ENCODE results near the gene FGF10.

FGF10 gene

DNA sequence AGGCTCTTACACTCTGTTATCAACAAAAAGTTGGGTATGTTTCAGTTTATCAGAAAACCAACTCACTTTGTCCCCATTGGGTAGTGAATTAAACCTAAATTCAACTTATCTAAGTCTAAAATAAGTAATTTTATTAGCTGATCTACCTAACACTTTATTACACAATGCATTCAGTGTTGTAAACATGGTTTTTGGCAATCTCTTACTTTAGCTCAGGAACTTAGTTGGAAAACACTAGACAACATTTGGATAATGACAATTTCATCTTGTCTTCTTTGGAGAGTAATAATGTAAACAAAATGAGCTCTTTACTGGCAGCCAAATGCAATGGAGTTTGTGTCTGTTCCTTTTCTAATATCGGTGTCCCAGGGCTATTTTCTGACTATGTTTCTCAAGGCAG lies 33.0 kb downstream of the FGF10 start:
- DNase-seq (ENCODE audit: low read depth): no peak

DNA sequence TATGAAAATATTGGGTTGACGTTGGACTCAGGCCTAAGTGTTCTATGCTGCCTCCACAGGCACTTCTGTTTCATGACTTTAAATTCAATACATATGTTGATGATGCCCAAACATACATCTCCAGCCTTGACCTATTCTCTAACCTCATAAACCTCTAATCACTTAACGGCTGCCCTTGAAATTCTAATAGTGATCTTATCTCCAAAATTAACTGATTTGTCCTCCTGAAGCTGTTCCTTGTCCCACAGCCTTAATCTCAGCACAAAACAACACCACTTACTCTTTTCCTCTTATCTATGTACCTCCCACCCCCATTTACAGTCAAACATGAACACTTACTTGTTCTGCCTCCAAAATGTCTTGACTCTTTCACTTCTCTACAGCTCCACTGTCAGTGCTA lies 43.3 kb downstream of the FGF10 start:
- no peak for DNase-seq (ENCODE audit: low read depth)

- DNase-seq (ENCODE audit: low read depth): no peak
Observed at GRCh38 chr5:44336708-44337107, 52.5 kb downstream of the FGF10 start.

- DNase-seq (ENCODE audit: low read depth): no peak
Observed at GRCh38 chr5:44334622-44335021, 54.6 kb downstream of the FGF10 start.

- DNase-seq (ENCODE audit: low read depth): no peak
Observed at GRCh38 chr5:44332285-44332971, 56.8 kb downstream of the FGF10 start.

- no peak for DNase-seq (ENCODE audit: low read depth)
Observed at GRCh38 chr5:44331471-44332050, 57.7 kb downstream of the FGF10 start.

DNA sequence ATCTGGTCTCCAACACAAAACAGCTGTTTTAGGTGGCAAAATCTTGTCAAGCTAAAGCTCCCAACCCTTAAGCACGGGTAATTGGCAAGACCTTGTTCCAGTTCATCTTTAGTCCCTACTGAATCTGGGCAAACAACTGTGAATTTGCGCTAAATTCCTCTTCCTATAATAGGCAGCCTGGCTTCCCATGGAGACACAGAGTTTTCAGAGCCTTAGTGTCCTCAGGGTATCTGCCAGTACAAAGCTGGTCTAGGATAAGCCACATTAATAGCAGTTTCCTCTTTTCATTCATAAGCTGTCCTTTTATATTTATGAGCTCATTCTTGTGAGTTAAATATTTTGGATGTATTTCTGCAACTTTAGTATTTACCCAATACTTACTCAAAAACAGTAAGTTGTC lies 59.5 kb downstream of the FGF10 start:
- no peak for DNase-seq (ENCODE audit: low read depth)

GRCh38 chr5:44321144-44321725 lies 68.0 kb downstream of the FGF10 start:
- DNase-seq (ENCODE audit: low read depth): no peak

DNA sequence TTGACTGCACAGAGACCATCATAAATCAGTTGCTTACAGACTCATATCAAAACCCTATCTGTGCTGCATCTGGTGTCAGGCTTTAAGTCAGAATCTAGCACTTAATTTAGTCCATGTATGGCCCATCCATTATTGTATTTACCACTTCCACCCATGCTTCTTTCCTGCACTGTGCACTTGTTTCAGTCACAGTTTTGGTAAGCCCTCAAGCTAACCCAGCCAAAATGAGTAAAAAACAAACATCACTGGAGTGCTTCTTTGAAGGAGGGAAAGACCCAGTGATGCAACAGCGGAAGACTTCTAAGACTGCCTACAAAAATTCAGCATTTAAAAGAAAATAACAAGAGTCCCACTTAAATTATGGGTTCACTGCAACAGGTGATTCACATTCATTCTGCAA lies 69.0 kb downstream of the FGF10 start:
- no peak for DNase-seq (ENCODE audit: low read depth)

DNA sequence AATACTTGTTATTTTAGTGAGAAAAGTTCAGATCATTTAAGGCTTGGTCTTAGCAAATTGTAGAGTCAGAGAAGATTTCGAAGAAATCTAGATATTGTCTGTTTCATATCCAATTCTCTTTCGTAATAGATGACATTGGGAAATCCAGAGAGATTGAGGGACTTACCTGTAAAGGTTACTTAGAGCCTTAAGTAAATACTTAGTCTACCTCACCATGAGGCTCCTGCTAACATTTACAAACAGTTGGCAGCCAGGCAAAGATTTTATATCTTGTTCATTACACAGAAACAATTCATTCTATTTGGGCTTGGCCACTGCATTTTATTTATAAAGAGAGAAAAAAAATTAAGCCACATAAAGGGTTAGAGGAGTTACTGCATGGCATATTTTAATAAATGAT lies 70.3 kb downstream of the FGF10 start:
- DNase-seq (ENCODE audit: low read depth): no peak

DNA sequence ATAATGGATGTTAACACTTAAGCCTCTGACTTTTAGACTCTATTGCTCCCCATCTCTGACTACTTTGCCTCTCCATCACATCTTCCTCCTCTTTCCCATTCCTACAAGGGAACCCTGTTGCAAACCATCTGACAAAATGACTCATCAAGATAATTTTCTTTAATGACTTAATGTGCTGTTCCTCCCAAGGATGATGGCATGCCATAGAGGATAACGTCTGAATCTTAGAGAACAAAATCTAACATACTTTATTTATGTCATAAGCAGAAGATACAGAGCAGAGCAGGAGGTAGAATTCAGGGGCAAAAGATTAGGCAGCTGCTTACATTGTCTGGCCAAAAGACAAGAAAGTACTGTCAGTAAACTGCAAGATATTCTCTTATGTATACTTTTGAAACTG lies 76.8 kb downstream of the FGF10 start:
- no peak for DNase-seq (ENCODE audit: low read depth)

DNA sequence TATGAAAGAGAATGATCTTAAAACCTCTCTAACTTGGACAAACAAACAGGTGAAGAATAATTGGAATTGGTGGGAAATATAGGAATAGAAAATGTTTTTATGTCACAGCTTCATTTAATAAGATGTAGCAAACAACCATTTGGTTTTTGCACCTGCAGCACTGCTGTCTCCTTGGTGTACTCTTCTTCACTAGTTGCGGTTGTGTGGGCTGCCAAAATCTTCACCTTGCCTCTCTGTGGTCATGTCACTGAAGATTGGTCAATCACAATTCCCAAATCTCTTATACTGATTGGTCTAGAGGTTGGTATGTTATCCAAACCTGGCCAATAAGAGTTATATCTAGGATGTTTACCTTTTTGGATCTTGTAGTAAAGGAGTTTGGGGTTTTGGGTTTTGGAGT lies 88.7 kb downstream of the FGF10 start:
- no peak for DNase-seq (ENCODE audit: low read depth)

DNA sequence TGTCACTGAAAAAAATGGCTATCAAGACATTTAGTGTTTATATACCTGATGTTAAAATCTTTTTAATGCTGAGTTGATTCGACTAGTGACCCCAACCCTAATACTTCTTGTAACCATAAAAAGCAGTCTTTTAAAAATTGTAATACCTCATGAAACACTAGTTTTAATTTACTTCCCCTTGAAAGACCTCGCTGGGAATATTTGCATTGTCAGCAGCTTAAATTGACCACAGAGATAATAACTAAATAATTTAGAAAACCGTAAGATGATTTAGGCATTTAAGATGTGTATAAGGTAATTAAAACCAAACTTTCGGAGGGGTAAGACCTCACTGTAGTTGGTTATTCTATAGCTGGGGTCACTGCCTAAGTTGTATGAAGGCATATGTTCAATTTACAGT lies 89.8 kb downstream of the FGF10 start:
- no peak for DNase-seq (ENCODE audit: low read depth)

DNA sequence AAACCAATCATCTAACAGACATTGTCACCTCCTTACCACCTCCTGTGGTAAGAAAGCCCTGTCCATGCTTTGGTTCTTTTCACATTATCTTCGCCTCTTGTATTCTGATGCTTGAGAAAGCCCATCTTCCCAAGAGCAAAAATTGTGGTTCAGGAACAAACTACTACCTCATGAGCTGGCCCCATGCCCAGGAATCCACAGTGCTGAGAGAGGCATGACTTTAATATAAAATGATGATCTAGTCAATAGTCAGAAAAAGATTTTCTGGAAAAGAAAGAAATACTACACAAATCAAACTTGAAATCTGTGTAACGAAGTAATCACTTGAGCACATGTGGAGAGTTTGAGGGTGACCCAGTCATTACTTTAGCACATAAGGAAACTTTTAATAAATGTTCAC lies 94.7 kb downstream of the FGF10 start:
- DNase-seq (ENCODE audit: low read depth): no peak

GRCh38 chr5:44292736-44293135 lies 96.5 kb downstream of the FGF10 start:
- no peak for DNase-seq (ENCODE audit: low read depth)

GRCh38 chr5:44278469-44278868 lies 110.8 kb downstream of the FGF10 start:
- no peak for DNase-seq (ENCODE audit: low read depth)

DNA sequence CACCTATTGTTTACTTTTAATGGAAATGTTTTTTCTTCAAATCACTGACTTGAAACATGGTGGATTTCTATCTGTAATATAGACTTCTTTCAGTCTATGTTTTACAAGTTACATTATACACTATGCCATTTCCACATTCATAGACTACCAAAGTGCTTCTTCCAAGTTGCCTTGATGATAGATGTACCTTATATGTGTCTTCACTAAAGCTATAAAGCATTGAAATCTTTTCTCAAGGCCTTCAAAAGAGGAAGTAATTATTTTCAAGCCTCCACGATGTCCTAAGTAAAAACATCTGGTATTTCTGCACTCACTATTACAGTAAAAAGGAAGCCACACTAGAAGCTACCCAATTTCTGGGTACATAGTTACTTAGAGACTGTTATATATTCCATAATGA lies 113.3 kb downstream of the FGF10 start:
- no peak for DNase-seq (ENCODE audit: low read depth)

DNA sequence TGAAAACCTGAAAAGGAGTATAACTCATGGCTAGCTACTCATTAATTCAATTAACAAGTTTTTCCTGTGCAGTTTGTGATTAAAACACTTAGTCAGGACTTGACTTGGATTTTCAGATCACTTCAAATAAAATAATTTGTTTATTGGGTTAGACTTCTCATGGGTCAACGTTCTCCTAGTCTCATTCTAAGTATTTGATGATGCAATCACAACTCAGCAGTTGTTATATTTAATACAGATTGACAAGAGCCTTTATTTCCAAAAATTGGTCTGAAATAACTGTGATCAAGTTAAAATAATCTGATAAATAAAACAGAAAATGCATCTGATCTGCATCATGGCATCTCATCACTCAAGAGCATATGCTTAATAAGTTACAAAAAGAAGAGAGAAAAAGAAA lies 113.9 kb downstream of the FGF10 start:
- no peak for DNase-seq (ENCODE audit: low read depth)

DNA sequence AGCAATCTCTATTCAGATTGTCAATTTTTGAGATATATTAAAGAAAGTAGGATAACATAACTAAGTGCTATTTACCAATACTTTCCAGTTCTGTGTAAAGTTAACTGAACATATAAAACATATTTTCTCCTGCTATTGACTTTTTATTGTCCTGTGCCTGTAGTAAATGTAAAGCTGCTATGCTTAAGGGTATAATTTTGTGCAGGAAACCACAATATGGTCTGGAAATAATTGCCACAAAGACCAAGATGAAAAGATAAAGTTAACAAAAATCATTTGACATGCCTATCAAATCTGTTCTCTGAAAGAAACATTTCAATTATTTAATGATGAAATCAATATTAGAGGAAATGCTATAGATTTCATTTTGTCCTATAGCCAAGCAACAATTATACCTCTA lies 121.3 kb downstream of the FGF10 start:
- no peak for DNase-seq (ENCODE audit: low read depth)

DNA sequence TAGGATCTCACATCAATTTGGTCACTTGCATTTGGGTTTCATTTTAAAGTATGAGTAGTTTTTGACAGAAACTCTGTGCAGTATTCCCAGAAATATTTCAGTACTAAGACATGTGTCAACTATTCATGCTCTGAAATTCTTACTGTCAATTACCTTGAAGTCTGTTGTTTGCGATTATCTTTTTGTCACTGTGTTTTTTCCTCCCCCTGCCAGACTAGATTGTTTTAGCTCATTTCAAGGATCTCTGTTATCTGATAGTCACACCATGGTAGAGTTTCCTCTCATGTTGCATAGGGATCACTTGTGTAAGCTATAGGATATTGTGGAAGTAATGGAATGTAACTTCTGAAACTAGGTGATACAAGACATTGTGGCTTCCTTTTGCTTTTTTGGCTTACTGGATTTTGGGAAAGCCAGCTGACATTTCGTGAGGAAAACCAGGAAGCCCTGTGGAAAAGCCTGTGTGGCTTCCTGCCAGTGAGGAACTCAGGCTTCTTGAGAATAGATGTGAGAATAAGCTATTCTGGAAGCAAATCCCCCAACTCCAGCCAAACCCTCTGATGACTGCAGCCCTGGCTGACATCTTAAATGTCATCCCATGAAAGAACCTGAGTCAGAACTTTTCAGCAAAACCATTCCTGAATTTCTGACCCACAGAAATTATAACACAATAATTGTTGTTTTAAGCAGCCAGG lies 122.2 kb downstream of the FGF10 start:
- DNase-seq (ENCODE audit: low read depth): no peak

DNA sequence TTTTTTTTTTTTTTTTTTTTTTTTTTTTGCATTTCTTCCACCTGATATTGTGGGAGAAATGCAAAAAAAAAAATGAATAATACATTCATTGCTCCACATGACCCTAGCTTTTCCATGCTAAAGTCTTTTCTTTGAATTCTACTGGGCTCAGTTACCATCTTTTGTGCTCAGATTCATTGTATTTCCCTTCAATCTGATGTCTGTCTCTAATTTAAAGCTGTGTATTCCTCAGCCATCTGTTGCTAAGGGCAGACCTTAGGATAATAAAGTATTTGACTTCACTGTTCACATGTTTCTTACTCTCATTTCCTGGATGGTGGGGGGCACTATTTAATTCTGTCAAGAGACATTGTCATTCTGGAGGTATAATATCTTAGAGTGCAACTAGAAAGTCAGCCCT lies 123.5 kb downstream of the FGF10 start:
- DNase-seq (ENCODE audit: low read depth): no peak

DNA sequence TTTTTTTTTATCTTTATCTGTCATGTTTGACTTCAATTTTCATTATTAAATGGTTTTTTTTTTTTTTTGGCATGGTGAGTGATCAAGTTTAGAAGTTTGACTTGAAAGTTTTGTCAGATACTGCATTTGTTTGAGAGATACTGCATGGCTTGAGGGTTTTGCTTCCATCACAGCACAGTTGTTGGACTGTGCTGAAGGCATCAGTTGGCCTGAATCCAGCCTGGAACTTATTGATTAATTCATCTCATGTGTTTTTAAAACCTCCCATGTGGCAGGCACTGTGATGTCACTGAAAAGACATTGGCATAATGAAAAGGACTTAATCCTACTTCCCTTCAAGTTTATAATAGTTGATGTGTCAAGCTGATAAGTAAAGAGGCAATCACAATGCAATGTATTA lies 128.4 kb downstream of the FGF10 start:
- no peak for DNase-seq (ENCODE audit: low read depth)

DNA sequence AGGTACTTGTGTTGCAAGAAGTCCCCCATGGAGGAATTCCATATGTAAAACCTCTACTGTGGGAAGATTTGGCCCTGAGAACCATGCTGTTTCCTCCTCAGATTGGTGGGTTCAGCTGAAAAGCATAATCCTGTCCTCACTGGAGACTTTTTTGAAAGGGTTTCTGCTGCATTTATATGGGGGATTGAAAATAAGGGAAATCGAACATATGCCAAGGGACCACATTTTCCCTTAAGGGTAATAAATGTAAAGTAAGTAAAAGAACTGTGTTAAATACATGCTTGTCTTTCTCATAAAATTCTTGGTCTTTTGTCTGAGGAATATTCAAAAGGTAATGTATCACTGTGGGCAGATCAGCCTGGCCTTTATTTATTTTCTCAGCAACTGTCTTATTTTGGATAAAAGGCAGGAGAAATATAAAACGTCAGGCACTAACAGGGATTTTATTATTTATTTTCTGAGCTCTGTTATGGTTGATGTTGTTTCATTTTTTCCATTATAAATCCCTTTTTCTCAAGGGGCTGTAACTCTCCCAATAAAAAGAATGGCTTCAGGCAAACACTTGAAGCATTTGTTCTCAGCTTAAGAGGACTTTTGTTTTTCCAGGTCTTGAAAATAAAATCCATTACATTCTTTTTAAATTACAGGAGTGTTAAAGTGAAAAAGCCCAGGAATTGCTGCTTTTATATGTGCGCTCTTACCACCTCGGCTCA lies 131.4 kb downstream of the FGF10 start:
- DNase-seq (ENCODE audit: low read depth): no peak

Measured in stimulated activated CD8-positive, alpha-beta memory T cell treated with anti-CD3 and anti-CD28 coated beads, Interleukin-12 subunit alpha, Interleukin-12 subunit beta, amount 100 ng/mL, for 1 hour (primary cell).